ENCODE measurements around the gene JAKMIP1.

DNA sequence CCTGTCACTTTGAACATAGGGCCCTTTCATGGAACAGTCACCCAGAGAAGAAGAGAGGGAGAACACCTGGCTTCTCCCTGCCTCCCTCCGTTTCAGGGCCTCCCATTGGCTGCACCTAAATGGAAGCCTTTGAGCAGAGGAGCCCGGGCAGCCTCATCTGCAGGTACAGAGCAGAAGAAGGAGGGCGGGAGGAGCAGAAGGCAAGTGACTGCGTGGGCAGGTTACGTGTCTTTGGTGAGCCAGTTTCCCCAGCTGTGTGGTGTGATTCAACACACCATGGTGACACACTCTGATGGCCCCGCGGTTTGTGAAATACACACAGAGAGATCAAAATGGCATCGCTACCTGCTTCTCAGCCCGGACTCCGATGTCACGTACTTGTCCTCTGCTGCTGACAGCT, 182.5 kb downstream of the JAKMIP1 start:
- TF ChIP-seq YY1 (IDR thresholded peaks at IDR 0.05; ENCODE audit: insufficient read depth, insufficient read length) (no peak), ZNF274 (IDR thresholded peaks at IDR 0.05; ENCODE audit: low read depth, low read length) (no peak), SUZ12 (IDR thresholded peaks at IDR 0.05; ENCODE audit: extremely low read depth, insufficient read depth, insufficient read length) (no peak)

Measured in NT2/D1 (cell line).